GM23338 (cell line): Measurements from ENCODE around the gene FASTKD3.

ENCODE experiments used
- CTCF ChIP-seq, 2 experiments: fragments of 200-600 bp in 1 of 2; sonication (generic) in 1 of 2; conservative IDR thresholded peaks; 2 replicates each; pipeline versions ENCODE4 v1.5.1 to v1.6.1; 2016 to 2017; ENCODE audit warnings: antibody characterized with exemption in 2 of 2, low read depth in 2 of 2, mild to moderate bottlenecking in 2 of 2, moderate library complexity in 1 of 2
- EZH2 ChIP-seq: fragments of 200-600 bp; sonication (generic); IDR thresholded peaks from one replicate; pipeline ENCODE4 v1.8.0; 2017; ENCODE audit warnings: antibody characterized with exemption, mild to moderate bottlenecking, low read depth; ENCODE audit not compliant: unreplicated experiment
- JUNB ChIP-seq: IDR thresholded peaks from one replicate; pipeline ENCODE4 v1.6.1; 2016; ENCODE audit warnings: antibody characterized with exemption; ENCODE audit not compliant: unreplicated experiment
- REST ChIP-seq: IDR thresholded peaks from one replicate; pipeline ENCODE4 v1.6.1; 2018; ENCODE audit warnings: antibody characterized with exemption; ENCODE audit not compliant: unreplicated experiment

GRCh38 chr5:7823594-7823993, 45.2 kb downstream of the FASTKD3 start:
- TF ChIP-seq CTCF (conservative IDR thresholded peaks at IDR 0.05; ENCODE audit: low read depth in 2 of 2), result no peak
- no peak for TF ChIP-seq JUNB
- no peak for TF ChIP-seq EZH2
- TF ChIP-seq REST, result no peak
